HuH-7 (cell line): ENCODE results near the gene TRIM71.
"Not testable (repeated sequence)": the region's sequence is repeated elsewhere in the genome, so short reads cannot be mapped to it uniquely, and the experiment has no call there.

Source experiments
- DNase-seq: peaks from one replicate; pipeline ENCODE4 v3.0.0; 2011; ENCODE audit warnings: low spot score

TRIM71 gene

DNA sequence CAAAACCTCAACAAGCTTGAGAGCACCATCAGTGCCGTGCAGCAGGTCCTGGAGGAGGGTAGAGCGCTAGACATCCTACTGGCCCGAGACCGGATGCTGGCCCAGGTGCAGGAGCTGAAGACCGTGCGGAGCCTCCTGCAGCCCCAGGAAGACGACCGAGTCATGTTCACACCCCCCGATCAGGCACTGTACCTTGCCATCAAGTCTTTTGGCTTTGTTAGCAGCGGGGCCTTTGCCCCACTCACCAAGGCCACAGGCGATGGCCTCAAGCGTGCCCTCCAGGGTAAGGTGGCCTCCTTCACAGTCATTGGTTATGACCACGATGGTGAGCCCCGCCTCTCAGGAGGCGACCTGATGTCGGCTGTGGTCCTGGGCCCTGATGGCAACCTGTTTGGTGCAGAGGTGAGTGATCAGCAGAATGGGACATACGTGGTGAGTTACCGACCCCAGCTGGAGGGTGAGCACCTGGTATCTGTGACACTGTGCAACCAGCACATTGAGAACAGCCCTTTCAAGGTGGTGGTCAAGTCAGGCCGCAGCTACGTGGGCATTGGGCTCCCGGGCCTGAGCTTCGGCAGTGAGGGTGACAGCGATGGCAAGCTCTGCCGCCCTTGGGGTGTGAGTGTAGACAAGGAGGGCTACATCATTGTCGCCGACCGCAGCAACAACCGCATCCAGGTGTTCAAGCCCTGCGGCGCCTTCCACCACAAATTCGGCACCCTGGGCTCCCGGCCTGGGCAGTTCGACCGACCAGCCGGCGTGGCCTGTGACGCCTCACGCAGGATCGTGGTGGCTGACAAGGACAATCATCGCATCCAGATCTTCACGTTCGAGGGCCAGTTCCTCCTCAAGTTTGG is 72.9 kb downstream of the TRIM71 start:
- no peak for DNase-seq

DNA sequence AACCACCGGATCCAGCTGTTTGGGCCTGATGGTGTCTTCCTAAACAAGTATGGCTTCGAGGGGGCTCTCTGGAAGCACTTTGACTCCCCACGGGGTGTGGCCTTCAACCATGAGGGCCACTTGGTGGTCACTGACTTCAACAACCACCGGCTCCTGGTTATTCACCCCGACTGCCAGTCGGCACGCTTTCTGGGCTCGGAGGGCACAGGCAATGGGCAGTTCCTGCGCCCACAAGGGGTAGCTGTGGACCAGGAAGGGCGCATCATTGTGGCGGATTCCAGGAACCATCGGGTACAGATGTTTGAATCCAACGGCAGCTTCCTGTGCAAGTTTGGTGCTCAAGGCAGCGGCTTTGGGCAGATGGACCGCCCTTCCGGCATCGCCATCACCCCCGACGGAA is 73.6 kb downstream of the TRIM71 start:
- DNase-seq, result no peak

DNA sequence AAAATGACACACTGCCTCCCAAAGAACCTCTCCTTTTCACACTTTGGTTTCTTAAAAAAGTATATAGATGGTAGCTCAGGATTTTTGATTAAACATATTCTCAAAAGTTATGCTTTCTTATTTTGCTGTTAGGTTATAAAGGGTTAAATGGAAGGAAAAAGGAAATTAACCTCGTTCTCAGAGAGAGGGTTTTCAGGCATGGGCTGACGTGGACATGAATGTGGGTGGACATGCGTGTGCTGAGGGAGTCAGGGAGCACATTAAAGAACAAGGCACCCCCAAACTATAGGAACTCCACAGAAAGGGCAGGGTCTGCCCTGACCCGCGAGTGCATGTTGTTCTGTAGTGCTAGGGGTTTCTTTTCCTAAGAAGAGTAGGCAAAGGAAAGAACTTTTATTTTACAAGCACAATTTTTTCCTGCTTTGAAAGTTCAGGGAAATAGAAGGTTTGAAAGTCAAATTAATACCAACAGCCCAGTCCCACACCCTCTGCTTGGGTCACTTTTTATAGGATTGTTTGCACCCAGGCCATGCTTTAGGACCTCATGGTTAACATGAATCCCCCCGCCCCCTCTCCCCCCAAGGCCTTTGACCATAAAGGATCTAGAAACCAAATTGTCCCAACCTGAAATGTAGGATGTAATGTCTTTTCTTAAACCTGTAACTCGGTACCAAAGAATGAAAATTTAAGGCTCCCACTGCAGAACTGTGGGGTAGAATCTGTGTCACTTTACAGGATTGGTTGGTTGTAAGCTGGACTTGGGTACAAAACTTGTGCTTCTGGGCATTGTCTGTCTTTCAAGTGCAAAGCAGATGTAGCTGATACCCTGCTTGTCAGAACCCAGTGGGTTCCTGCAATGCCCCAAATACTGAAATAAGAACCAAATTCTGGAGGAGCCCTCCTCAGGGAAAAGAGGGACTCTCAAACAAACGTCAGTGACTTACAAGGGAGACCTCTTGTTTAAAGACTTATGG is 75.1 kb downstream of the TRIM71 start:
- DNase-seq, result no peak

DNA sequence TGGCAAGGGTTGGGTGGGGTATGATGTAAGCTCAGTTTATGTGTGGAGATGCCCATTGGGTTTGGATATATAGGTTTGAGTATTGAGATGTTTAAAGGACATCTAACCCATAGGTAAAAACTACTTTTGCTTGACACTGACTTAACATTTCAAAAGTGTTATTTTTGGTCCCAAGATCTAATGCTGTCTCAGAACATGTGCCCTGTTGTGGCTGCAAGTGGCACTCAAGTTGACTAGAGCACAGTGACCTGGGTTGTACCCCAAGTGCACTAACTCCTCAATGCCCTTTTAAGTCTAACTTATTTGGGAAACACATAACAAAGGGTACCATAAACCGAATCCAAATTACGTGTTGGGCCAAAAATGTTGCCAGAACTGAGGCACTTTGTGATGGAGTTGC is 77.2 kb downstream of the TRIM71 start:
- no peak for DNase-seq

DNA sequence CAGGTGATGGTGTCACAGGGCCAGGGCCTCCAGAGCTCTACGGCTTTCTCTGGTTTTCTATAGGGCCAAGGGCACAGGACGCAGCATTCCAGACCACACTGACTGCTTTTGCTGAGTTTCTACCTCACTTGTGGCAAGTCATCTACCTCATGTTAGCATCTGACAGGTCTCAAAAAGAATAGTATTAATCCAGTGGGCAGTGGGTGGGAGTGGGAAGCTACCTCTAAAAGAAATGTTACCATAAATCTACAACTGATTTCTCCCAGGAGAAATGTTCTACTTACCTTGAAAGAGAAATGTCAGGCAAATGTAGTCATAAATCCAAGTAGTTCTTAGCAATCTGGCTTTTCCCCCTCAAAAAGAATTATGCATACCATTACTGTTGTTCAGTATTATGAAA is 77.9 kb downstream of the TRIM71 start:
- DNase-seq, result no peak

DNA sequence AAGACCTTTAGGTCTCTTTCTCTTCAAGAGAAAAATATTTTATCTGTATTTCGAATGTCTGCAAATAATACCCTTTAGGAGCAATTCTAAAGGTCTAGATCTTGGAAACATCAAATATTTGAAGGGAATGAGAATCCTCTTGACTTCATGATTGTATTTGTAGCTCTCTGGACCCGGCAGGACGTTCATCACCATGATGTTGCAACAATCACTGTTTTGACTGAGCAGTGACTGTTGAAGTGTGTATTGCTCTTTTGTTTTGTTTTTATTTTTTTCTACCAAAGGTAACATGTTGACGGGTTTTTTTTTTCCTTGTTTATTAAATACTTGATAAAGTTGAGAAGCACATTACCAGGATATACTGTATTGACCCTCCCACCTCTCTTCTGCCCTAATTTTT is 78.3 kb downstream of the TRIM71 start:
- DNase-seq, result no peak

DNA sequence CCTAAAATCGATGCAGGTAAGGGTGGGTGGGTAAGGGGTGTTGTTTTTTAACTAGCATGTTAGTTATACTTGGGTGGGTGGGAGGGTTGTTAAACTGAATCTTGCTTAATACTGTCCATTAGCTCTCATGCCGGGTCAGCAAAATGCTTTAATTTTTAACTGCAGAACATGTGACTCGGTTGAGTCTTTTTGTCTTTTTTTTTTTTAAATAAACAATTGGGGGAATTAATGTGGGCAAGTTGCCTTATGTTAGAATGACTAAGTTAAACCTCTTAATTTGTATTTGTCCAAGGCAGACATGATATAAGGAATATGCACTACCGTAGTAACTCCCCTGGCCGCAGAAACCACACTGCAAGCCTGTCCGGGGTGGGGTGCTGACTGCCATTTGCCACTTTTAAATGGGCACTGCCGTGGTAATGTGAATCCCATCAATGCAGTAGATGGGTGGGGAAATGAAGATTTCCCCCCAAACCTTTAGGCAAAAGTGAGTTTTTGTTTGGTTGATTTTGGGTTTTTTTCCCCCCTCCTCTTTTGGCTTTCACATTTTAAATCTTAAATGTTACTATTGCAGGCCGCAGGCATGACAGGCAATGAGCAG is 79.3 kb downstream of the TRIM71 start:
- DNase-seq, result no peak

DNA sequence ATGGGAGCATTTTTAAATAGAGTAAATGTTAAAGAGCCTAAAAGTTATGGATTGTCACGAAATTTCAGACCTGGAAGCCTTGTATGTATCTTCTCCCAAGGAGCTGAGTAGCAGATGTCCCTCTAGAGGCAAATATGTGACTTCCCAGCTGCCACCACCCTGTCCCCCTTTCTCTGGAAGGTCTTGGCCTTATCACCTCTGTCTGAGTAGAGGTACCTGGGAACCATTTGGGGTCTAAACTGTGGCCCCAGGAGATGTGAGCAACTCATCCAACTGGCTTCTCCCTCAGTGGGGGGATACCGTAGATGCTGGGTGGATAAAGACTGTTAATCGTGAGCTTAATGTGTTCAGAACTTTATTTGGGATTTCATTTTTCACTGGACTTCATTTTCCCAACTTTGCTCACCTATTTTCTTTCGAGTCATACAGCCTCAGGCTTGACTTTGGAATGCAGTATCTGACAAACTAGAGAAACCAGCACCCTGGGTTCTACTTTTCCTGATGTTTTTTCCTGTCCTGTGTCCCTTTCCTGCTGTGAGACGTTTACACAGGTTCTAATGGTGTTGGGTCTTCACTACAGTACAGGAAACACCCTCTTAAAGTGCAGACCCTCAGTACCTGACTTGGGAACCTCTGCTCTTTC is 80.3 kb downstream of the TRIM71 start:
- no peak for DNase-seq

DNA sequence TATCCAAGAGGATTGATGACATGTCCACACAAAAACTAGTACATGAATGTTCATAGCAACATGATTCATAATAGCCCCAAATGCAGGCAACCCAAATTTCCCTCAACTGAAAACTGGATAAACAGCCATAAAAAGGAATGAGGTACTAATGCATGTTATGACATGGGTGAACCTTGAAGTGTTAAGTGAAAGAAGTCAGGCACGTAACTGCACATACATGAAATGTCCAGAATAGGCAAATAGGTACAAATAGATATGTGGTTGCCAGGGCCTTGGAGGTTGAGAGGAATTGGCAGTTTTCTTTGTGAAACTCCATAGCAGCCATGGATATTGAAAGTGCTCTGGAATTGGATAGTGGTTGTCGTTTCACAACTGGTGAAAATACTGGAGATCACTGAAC is 81.5 kb downstream of the TRIM71 start:
- no peak for DNase-seq

DNA sequence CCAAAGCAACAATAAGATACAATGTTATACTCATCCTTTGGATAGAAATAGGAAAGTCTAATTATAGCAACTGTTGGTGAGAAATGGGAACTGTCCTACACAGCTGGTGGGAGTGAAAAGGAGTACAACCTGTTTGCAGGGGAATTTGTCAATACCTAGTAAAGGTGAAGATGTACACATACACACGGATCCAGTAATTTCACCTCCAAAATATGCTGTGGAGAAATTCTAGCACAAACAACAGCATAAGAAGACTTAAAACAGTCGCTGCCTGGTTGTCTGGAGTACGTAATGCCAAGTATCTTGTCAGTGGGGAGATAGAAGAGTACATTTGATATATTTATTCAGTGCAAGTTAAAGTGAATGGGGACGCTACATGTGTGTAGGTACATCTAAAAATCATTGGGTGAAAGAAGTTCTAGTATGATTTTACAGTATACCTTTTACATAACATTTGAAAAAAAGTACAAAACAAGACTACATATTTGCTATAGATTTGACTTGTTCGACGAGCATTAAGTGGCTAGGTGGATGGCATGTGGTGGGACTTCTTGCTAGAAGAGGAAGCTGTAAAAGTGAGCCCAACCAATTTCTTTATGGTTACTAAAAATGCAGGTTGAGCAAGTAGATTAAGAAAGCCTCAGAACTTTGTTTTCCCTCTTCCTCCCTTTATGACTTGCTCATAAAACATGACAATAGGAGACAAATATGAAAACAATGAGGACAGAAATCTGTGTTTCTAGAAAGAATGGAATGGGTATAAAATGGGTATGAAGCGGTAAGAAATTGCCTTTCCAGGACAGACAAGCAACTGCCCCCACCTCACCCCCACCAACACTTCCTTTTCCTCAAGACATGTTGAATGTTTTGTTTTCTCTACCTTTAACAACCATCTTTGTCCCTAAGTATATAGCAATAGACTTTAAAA is 83.5 kb downstream of the TRIM71 start:
- DNase-seq, result no peak

DNA sequence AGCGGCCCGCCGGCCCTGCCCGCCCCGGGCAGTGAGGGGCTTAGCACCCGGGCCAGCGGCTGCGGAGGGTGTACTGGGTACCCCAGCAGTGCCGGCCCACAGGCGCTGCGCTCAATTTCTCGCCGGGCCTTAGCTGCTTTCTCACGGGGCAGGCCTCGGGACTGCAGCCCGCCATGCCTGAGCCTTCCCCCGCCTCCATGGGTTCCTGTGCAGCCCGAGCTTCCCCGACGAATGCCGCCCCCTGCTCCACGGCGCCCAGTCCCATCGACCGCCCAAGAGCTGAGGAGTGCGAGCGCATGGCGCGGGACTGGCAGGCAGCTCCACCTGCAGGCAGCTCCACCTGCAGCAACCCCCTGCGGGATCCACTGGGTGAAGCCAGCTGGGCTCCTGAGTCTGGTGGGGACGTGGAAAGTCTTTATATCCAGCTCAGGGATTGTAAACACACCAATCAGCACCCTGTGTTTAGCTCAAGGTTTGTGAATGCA is 85.1 kb downstream of the TRIM71 start:
- DNase-seq, result not testable (repeated sequence)

DNA sequence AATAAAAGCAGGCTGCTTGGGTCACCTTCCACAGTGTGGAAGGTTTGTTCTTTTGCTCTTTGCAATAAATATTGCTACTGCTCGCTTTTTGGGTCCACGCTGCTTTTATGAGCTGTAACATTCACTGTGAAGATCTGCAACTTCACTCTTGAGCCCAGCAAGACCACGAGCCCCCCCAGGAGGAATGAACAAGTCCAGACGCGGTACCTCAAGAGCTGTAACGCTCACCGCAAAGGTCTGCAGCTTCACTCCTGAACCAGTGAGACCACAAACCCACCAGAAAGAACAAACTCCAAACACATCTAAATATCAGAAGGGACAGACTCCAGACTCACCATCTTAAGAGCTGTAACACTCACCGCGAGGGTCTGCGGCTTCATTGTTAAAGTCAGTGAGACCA is 86.2 kb downstream of the TRIM71 start:
- no peak for DNase-seq

DNA sequence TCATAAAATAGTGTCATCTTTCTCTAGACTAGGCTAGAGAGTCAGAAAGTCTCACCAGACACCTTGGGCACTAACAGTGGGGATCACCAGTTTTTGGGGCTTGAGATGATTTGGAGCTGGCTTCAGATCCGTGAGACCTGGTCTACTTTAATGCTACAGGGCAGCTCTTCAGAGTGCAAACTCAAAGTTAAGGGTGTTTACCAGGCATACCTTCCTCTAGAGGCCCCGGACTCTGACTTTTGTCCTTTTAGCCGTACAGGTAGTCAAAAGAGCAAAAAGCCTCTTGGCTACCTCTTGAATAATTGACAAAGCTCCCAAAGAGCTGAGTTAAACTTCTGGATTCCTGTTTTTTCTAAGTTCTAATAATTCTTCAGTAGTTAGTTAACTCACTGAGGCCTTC is 92.2 kb downstream of the TRIM71 start:
- no peak for DNase-seq

DNA sequence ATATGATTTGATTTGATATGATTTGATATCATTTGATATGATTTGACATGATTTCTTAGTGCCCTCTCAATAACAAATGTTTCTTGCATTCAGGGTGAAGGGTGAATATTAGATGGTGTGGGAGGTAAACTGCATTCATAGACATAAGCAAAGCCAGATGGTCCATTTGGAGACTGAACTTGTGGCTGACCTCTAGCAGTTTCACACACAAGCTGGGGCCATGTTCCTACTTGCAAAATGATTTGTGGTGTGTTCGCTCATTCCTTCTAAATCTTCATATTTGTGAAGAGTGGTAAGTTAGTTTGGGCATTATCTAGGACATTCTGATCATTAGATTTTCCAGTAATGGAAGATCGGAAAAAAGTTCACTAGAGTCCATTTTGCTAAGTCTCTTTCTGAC is 93.2 kb downstream of the TRIM71 start:
- DNase-seq, result no peak

DNA sequence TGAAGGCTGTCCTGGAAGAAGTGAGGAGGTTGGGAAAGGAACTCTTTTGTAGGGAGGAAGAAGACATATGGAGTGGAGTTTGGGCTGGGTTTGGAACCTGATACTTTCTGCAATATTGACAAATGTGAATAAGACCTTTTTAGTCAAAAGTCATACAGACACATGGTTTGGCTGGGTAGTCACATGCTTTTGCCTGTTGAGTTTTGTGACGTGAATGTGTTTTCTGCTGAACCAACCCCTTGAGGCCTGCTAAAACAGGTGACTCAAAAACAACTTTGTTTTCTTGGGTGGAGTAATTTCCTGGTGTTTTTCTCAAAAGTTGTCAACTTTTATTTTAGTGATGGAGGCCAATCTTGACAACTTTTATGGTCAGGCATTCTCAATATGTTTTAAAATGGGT is 94.2 kb downstream of the TRIM71 start:
- no peak for DNase-seq

DNA sequence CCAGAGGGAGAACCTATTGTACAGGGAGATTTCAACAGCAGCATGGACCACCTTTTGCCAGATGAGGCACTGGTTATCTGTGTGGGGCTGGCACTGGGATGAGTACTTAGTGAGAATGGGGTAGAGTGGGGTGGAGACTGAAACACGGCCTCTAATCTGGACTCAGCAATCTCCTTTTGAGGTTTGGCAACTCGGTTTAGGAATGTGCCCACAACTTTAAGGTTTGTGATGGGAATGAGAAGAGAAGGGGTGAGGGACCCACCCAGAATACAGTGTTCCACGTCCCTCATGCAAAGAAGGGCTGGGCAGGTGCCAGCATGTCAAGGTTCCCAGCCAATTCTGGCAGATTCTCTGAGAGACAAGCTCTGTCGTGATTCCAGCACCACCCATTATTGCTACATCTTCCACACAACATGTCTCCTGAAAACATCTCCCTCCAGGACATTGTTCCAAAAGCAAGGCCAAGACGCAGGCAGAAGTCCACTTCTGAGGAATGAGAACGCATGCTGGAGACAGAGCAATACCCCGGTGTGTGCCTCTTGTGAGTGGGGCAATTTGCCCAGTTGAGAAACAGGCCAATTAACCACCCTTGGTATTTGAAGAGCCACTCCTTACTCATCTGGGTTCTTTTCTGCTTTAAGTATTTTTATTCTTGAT is 96.1 kb downstream of the TRIM71 start:
- DNase-seq, result no peak

DNA sequence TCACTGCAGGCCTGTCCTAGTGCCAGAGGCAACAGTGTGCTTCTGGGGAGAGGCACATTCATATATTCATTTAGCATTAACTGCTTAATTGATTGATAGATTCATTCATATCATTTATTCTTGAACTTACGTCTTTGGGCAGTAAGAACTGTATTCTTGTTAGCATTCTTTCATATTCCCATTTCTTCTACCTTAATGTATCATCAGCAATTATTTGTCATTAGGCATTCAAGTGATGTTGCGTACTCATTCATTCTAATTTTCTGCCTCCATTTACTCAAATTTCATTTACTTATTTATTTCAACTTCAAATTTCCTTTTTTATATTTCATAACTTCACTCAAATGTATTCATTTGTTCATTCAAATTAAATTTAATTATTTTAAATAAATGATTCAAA is 102.1 kb downstream of the TRIM71 start:
- no peak for DNase-seq

DNA sequence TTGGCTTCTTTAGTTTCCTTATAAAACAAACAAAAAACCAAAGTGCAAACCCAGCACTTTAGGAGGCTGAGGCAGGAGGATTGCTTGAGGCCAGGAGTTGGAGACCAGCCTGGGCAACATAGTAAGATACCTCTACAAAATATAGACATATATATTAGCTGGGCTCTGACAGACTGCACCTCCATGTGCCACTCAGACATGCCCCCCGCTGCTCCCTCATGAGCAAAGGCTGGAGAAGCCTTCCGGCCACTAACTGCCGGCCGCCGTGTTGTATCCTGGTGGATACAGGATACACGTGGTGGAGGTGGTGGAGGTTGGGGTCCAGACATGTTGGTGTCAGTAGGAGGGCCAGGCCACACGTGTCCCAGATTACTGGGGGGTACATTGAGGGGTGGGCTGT is 104.3 kb downstream of the TRIM71 start:
- no peak for DNase-seq

DNA sequence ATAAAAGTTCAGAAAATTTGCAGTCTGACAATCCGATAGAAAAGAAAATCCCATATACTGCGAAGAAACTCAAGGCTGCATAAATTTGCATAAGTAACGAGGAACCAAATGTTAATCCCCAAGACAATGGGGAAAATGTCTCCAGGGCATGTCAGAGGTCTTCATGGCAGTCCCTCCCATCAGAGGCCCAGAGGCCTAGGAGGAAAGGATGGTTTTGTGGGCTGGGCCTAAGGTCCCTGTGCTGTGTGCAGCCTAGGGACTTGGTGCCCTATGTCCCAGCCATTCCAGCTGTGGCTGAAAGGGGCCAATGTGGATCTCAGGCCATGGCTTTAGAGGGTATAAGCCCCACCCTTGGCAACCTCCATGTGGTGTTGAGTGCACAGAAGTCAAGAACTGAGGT is 112.4 kb downstream of the TRIM71 start:
- no peak for DNase-seq

DNA sequence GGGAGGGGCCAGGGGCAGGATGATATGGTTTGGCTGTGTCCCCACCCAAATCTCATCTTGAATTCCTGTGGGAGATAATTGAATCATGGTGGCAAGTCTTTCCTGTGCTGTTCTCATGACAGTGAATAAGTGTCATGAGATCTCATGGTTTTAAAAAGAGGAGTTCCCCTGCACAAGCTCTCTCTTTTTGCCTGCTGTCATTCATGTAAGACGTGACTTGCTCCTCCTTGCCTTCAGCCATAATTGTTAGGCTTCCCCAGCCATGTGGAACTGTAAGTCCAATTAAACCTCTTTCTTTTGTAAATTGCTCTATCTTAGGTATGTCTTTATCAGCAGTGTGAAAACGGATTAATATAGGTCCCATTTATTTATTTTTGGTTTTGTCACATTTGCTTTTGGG is 113.5 kb downstream of the TRIM71 start:
- DNase-seq, result not testable (repeated sequence)
